BLaER1 (cell line): ENCODE measurements around the gene TYMS.

Experiments
- H3K27ac ChIP-seq: shearing (Covaris generic); formaldehyde crosslinking; 2 replicates; pipeline ENCODE4 v1.8.1; 2022
- H3K27me3 ChIP-seq: shearing (Covaris generic); formaldehyde crosslinking; 2 replicates; pipeline ENCODE4 v1.8.1; 2022
- H3K36me3 ChIP-seq: shearing (Covaris generic); formaldehyde crosslinking; 2 replicates; pipeline ENCODE4 v1.8.1; 2022
- H3K4me1 ChIP-seq: shearing (Covaris generic); formaldehyde crosslinking; 2 replicates; pipeline ENCODE4 v1.8.1; 2022
- H3K4me2 ChIP-seq: shearing (Covaris generic); formaldehyde crosslinking; 2 replicates; pipeline ENCODE4 v1.8.1; 2022
- H3K4me3 ChIP-seq: shearing (Covaris generic); formaldehyde crosslinking; 2 replicates; pipeline ENCODE4 v1.8.1; 2022
- H3K9ac ChIP-seq: shearing (Covaris generic); formaldehyde crosslinking; 2 replicates; pipeline ENCODE4 v1.8.1; 2022
- H3K9me3 ChIP-seq: shearing (Covaris generic); formaldehyde crosslinking; 2 replicates; pipeline ENCODE4 v1.8.1; 2022
- H4K20me1 ChIP-seq: shearing (Covaris generic); formaldehyde crosslinking; 2 replicates; pipeline ENCODE4 v1.8.1; 2022
- Cebpa-rat ChIP-seq: shearing (Covaris generic); IDR thresholded peaks from 2 replicates; pipeline ENCODE4 v1.8.1; 2022

TYMS gene

DNA sequence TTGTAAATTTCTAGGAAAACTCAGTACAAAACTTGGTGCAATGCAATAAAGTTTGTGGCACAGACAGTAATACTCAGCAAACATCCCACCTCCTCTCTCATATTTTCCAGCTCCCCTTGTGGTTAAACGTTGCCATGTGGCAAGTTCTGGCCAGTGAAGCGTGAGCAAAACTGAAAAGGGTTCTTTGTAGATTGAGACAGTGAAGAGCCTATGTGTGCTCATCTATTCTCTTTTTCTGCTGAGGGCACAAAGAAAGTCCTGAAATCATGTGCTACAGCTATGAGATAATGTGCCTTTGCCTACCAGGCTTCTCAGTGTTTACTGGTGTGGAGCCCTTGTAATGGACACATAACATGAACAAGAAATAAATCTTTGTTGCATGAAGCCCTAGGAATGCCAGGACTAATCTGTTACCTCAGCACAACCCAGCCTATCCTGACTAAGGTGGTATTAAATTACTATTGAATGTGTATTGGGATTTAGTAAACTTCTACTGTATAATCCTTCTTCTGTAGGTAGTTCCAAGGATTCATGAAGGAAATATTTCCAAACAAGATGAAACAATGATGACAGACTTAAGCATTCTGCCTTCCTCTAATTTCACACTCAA lies 13.0 kb upstream of the TYMS start:
- no peaks in the 10 kb centered on the region for H4K20me1 ChIP-seq
- H3K4me3 ChIP-seq = no peak overlapping the region
- H3K4me1 ChIP-seq = peaks cover 38% of the 10 kb centered on the region
- no peaks in the 10 kb centered on the region; the same call in 1 of the 2 replicates for H3K9me3 ChIP-seq
- H3K4me2 ChIP-seq = peak overlapping the region; percentile 54
- no peaks in the 10 kb centered on the region for H3K27me3 ChIP-seq
- no peak for TF ChIP-seq Cebpa-rat
- H3K9ac ChIP-seq = no peak overlapping the region
- H3K36me3 ChIP-seq = no peaks in the 10 kb centered on the region
- peak overlapping the region; percentile 61 for H3K27ac ChIP-seq

DNA sequence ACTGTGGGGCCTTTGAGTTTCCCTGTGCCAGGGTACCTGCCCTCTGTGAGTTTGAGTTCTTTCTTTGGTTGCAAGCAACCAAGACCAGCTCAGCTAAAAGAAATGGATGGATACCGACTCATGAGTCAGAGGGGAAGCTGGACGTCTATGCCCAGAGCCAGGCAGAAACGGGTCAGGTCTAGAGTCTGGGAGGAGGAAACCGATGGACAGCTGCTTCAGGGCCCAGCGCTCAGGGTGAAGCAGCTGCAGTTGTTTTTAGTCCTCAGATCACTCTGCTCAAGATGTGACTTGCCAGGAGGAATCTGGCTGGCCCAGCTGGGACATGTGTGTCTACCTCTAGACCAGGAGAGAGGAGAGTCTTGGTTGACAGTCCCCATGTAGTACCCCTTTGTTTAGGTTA lies 10.1 kb upstream of the TYMS start:
- Histone ChIP-seq H3K9me3 (no peaks in the 10 kb centered on the region; the same call in 1 of the 2 replicates), H3K4me2 (peak overlapping the region; percentile 6; the same call in 1 of the 2 replicates), H3K27ac (no peak overlapping the region), H3K36me3 (no peaks in the 10 kb centered on the region), H3K4me1 (peaks cover 55% of the 10 kb centered on the region), H4K20me1 (no peaks in the 10 kb centered on the region), H3K27me3 (no peaks in the 10 kb centered on the region), H3K4me3 (no peak overlapping the region), H3K9ac (no peak overlapping the region)
- TF ChIP-seq Cebpa-rat = no peak

DNA sequence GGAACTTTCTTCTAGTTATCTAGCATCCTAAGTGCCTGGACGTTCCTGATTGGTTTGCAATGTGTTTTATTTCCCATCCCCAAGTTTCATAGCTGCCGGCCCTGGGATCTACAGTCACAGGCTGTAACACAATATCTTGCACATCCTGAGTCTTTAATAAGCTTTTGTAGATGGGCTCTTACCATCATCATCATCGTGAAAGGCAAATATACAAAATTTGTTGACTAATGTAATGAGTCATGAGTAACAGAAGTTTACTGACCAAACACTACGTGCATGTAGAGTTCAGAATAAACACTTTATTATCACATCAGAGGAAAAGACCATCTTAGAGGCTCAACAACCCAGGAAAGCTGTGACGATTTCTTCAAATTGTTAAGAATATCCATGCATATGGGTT lies 8.1 kb upstream of the TYMS start:
- no peak for TF ChIP-seq Cebpa-rat
- Histone ChIP-seq H3K27ac (no peak overlapping the region), H3K36me3 (no peaks in the 10 kb centered on the region), H4K20me1 (no peaks in the 10 kb centered on the region), H3K4me2 (peak overlapping the region; percentile 45; the same call in 1 of the 2 replicates), H3K9ac (no peak overlapping the region), H3K4me1 (peaks cover 35% of the 10 kb centered on the region), H3K27me3 (no peaks in the 10 kb centered on the region), H3K9me3 (no peaks in the 10 kb centered on the region; the same call in 1 of the 2 replicates), H3K4me3 (no peak overlapping the region)

DNA sequence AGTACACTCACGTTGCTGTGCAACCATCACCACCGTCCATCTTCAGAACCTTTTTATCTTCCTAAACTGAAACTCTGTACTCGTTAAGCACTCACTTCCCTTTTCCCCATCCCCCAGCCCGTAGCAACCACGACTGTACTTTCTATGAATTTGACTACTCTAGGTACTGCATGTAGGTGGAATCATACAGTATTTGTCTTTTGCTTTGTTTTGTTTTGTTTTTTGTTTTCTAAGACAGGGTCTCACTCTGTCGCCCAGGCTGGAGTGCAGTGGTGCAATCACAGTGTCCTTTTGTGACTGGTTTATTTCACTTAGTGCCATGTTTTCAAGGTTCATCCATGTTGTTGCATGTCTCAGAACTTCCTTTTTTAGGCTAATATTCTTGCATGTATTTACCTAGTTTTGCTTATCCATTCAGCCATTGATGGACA lies 7.0 kb upstream of the TYMS start:
- peak overlapping the region; percentile 45 for H3K4me2 ChIP-seq
- TF ChIP-seq Cebpa-rat = no peak

DNA sequence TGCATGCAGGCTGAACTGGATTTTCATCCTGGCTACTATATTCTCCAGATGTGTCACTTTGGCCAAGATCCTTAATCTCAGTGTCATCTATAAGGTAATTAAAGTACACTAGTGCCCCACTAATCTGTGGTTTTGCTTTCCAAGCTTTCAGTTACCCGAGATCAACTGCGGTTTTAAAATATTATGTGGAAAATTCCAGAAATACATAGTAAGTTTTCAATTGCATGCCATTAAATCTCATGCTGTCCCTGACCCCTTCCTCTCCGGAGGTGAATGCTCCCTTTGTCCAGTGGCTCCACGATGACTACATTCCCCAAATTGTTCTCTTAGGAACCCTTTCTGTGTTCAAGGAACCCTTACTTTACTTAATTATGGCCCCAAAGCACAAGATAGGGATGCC lies 5.3 kb upstream of the TYMS start:
- Histone ChIP-seq H3K4me2 (no peak overlapping the region), H4K20me1 (no peaks in the 10 kb centered on the region), H3K9me3 (no peaks in the 10 kb centered on the region; the same call in 1 of the 2 replicates), H3K27me3 (no peaks in the 10 kb centered on the region), H3K4me3 (no peak overlapping the region), H3K4me1 (peaks cover 34% of the 10 kb centered on the region), H3K9ac (no peak overlapping the region), H3K36me3 (no peaks in the 10 kb centered on the region), H3K27ac (no peak overlapping the region)
- TF ChIP-seq Cebpa-rat = no peak

More for the DNA sequence above, 7.0 kb upstream of the TYMS start:
- Histone ChIP-seq H3K4me1 (peaks cover 25% of the 10 kb centered on the region), H3K36me3 (no peaks in the 10 kb centered on the region), H3K27ac (no peak overlapping the region), H4K20me1 (no peaks in the 10 kb centered on the region), H3K9me3 (no peaks in the 10 kb centered on the region; the same call in 1 of the 2 replicates), H3K4me3 (no peak overlapping the region), H3K9ac (no peak overlapping the region), H3K27me3 (no peaks in the 10 kb centered on the region)

DNA sequence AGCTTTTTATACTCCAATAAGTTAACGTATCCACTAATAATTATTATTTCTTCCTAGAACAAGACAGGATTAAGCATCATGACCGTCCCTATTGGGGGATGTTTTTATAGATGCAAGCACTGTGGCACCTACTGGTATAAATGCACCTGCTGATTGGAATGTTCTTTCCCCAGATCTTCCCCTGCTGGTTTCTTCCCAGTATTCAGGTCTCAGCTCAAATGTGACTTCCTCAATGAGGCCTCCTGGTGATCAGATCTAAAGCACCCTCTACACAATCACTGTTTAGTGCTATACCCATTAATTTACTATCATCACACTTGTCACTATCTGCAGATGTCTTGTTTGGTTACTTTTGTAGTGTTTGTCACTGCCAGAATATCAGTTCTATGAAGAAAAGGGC lies 3.9 kb upstream of the TYMS start:
- Histone ChIP-seq H3K27me3 (no peaks in the 10 kb centered on the region), H3K9me3 (no peaks in the 10 kb centered on the region), H3K9ac (no peak overlapping the region), H4K20me1 (no peaks in the 10 kb centered on the region), H3K4me2 (no peak overlapping the region), H3K4me1 (peaks cover 28% of the 10 kb centered on the region), H3K36me3 (no peaks in the 10 kb centered on the region), H3K27ac (no peak overlapping the region), H3K4me3 (no peak overlapping the region)
- TF ChIP-seq Cebpa-rat = no peak

DNA sequence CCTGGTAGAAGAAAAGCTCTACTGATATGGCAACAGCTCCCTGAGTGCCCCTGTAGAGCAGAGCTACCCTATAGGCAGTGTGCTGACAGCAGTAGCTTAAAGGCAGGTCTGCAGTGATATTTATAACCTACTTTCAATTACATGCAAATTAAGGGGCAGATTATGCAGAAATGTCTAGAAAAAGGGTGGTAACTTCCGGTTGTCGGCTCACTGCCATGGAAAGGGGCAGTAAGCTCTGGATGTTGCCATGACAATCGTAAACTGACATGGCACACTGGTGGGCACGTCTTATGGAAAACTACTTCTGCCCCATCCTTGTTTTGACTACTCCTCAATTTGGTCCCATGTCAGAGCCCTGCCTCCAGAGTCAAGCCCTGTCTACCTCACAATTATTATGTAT lies 2.9 kb upstream of the TYMS start:
- Histone ChIP-seq H3K9ac (no peak overlapping the region), H3K36me3 (peaks cover 6% of the 10 kb centered on the region), H3K4me2 (no peak overlapping the region), H3K27me3 (no peaks in the 10 kb centered on the region), H3K4me3 (no peak overlapping the region), H4K20me1 (no peaks in the 10 kb centered on the region), H3K4me1 (peaks cover 38% of the 10 kb centered on the region), H3K9me3 (no peaks in the 10 kb centered on the region), H3K27ac (no peak overlapping the region)
- no peak for TF ChIP-seq Cebpa-rat

DNA sequence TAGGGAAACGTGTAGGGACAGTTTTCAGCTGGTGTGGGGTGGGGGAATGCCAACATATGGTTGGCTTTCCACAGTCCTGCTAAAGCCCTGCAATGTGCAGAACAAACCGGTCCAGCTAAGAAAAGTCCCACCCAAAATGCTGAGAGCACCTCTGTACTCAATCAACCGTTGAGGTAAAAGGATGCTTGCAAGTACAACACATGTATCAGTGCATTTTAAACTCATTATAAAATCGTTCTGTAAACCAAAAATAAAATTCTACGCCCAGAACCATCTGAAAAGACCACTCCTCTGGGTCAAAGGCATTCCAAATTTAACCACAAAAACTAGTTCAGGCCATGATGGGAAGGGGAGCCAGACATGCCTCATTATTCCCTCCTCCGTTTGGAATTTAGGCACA lies 2.0 kb upstream of the TYMS start:
- H3K27ac ChIP-seq = no peak overlapping the region
- no peak for TF ChIP-seq Cebpa-rat
- H3K27me3 ChIP-seq = no peaks in the 10 kb centered on the region
- no peak overlapping the region for H3K9ac ChIP-seq
- no peaks in the 10 kb centered on the region for H4K20me1 ChIP-seq
- H3K4me3 ChIP-seq = no peak overlapping the region
- peaks cover 30% of the 10 kb centered on the region for H3K4me1 ChIP-seq
- 0 out of 2 replicates have a peak overlapping the region, but pooled peaks have one; percentile 76 for H3K4me2 ChIP-seq
- H3K36me3 ChIP-seq = peaks cover 15% of the 10 kb centered on the region
- peaks cover 7% of the 10 kb centered on the region for H3K9me3 ChIP-seq

DNA sequence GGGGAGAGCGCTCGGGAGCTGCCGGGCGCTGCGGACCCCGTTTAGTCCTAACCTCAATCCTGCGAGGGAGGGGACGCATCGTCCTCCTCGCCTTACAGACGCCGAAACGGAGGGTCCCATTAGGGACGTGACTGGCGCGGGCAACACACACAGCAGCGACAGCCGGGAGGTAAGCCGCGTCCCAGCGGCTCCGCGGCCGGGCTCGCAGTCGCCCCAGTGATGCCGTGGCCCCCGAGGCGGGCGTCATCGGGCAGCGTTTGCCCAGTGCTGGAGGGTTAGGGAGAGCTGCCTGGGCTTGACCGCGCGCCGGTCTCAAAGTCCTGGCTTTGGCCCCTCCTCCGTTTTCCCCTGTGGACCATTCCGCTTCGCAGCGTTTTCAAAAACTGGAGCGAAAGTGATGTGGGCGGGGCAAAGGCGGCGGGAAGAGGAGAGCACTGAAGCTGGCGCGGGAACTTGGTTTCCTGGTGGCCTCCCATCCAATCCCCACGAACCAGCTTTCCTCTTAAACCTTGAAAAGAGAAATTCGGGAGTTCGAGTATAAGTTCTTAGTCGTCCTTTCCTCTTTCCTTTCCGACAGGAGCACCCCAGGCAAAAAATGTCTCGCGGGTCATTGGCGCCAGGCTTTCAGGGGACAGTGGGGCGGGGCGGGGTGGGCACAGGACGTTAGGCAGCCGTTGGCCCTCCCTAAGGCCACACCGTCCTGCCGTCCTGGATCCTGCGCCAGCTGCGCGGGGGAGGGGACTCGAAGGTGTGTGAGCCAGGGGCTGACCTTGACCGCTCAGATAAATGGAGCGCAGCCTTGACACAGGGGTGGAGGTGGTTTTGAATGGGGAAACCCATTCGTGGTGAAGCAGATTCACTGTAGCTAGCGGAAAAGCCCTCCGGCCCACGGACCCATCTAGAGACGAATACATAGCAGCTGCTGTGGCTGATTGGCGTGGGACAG lies 821 bp downstream of the TYMS start:
- Histone ChIP-seq H3K9ac (peak overlapping the region; percentile 97), H3K9me3 (peaks cover 27% of the 10 kb centered on the region), H3K36me3 (peaks cover 35% of the 10 kb centered on the region), H3K4me1 (peaks cover 22% of the 10 kb centered on the region), H3K4me3 (peak overlapping the region; percentile 96), H3K4me2 (peak overlapping the region; percentile 76), H3K27ac (peak overlapping the region; percentile 96), H3K27me3 (no peaks in the 10 kb centered on the region), H4K20me1 (no peaks in the 10 kb centered on the region)
- no peak for TF ChIP-seq Cebpa-rat
